ENCODE results near the gene YKT6. TPM values are rescaled to one million over a fixed set of nuclear protein-coding genes. Genes with fewer than 3 reads are reported as not detected.

The YKT6 gene
- 10 to 100 TPM; 51.7 to 90.0 (median 60.2) TPM for total RNA-seq

GRCh38 chr7:44200699-44201461 is at the start of gene YKT6:
Gene YKT6 (plus strand): TSS chr7:44200978. CDS start chr7:44201136, 158 bp downstream.
- intact Hi-C loops (cut with DNase I): loop anchor here (10.0 kb wide), 1 partner anchor 76 kb away; the partner anchor contains the start of gene POLD2
- Histone ChIP-seq H3K27me3 (no peaks in the 10 kb centered on the region), H3K36me3 (peaks cover 12 to 15% of the 10 kb centered on the region in 2 donors), H3K4me1 (peaks cover 13 to 15% of the 10 kb centered on the region in 2 donors), H3K27ac (peak within 1 kb of the TSS in 1 of 3 donors; percentile 52), H3K4me3 (replicated peaks in 1 of 3) (peak within 1 kb of the TSS; percentile 77 to 100 (median 99)), H3K9me3 (no peaks in the 10 kb centered on the region)
- TF ChIP-seq POLR2A (IDR thresholded peaks at IDR 0.05) (peak in 1 of 2 donors; percentile 76), CTCF (IDR thresholded peaks at IDR 0.05) (peak in 5 of 6 experiments; percentile 38 to 74 (median 63))
- DNase-seq: peak; percentile 94 to 96
- 1 to 2% methylated on average over 25 to 40 of the region's 58 CpGs for WGBS, 2 donors

GRCh38 chr7:44151956-44152355 is 48.8 kb upstream of the YKT6 start:
- TF ChIP-seq CTCF (IDR thresholded peaks at IDR 0.05) (no peak), POLR2A (IDR thresholded peaks at IDR 0.05) (no peak)
- intact Hi-C loops (cut with DNase I): no loop called here
- no peaks in the 10 kb centered on the region for H3K27me3 ChIP-seq
- no peaks in the 10 kb centered on the region for H3K36me3 ChIP-seq
- H3K27ac ChIP-seq: no peak overlapping the region
- H3K4me3 ChIP-seq (replicated peaks in 1 of 3): no peak overlapping the region
- H3K9me3 ChIP-seq: no peaks in the 10 kb centered on the region
- H3K4me1 ChIP-seq: no peaks in the 10 kb centered on the region
- no peak for DNase-seq
- 88 to 94% methylated on average over 6 to 9 of the region's 9 CpGs for WGBS, 2 donors

- Histone ChIP-seq H3K4me1 (peaks cover 0 to 2% of the 10 kb centered on the region in 2 donors), H3K27me3 (no peaks in the 10 kb centered on the region), H3K9me3 (no peaks in the 10 kb centered on the region), H3K4me3 (replicated peaks in 1 of 3) (no peak overlapping the region), H3K36me3 (no peaks in the 10 kb centered on the region), H3K27ac (no peak overlapping the region)
- no peak for TF ChIP-seq POLR2A (IDR thresholded peaks at IDR 0.05)
- no peak for TF ChIP-seq CTCF (IDR thresholded peaks at IDR 0.05)
- WGBS, 2 donors: 85 to 86% methylated on average over 13 to 14 of the region's 22 CpGs
- DNase-seq: no peak
- intact Hi-C loops (cut with DNase I): no loop called here
These were observed 47.5 kb upstream of the YKT6 start for GRCh38 chr7:44152971-44153947.

- Histone ChIP-seq H3K4me3 (replicated peaks in 1 of 3) (no peak overlapping the region), H3K27ac (no peak overlapping the region), H3K4me1 (peaks cover 0 to 9% of the 10 kb centered on the region in 2 donors), H3K9me3 (no peaks in the 10 kb centered on the region), H3K36me3 (no peaks in the 10 kb centered on the region), H3K27me3 (no peaks in the 10 kb centered on the region)
- intact Hi-C loops (cut with DNase I): no loop called here
- WGBS, 2 donors: 87 to 94% methylated on average over 2 to 3 of the region's 5 CpGs
- DNase-seq: no peak
- TF ChIP-seq POLR2A (IDR thresholded peaks at IDR 0.05) (no peak), CTCF (IDR thresholded peaks at IDR 0.05) (no peak)
These were observed 46.8 kb upstream of the YKT6 start for GRCh38 chr7:44153948-44154335.

All from thyroid gland (tissue), 4 donors.